Measurements from ENCODE around the gene AGBL5. TPM values are rescaled to one million over a fixed set of nuclear protein-coding genes. Genes with fewer than 3 reads are reported as not detected.

AGBL5 gene
- total and polyA plus RNA-seq, 2 of the 13 experiments (the other 11 are each of a cell fraction or from before 2014, with no cell fraction given): 55.9 to 73.3 TPM

DNA sequence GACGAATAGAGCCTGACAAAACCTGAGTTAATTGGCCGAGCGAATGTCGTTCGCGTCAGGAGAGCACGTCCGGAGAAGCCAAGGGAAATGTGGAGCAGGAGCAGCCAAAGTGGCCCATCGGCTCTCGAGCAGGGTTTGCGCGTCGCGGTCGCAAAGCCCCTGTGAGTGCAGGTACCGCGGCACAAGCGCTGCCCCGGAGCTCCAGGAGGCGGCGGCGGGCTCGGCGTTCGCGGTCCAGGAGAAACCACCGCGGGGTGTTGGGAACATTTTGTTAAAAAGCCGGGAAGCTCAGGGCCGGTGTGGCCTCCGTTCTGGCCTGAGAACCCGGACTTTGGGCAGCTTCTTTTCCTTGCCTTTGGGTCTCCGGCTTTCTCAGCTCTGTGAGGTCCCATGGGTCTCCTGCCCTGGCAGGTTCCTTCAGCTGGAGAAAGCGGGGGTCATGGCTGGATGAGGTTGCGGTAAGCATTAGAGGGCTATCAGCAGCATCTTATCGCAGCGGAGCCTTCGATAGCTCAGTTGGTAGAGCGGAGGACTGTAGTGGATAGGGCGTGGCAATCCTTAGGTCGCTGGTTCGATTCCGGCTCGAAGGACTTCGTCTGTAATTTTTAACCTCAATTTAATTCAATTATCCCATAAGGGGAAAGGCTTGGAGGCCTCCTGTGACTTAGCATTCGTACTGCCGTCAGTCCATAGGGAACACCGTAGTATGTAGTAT lies 1.0 kb upstream of the AGBL5 start (continued):
- 0 out of 2 replicates have a peak, but pooled peaks have one; percentile 44 for TF ChIP-seq SMAD9 (CRISPR knock-in tag; IDR thresholded peaks at IDR 0.05)
- TF ChIP-seq ZNF136 (CRISPR knock-in tag; IDR thresholded peaks at IDR 0.05; ENCODE audit: low read depth): peak; percentile 22; the same call in 1 of the 2 replicates
- TF ChIP-seq, protein P1, sequence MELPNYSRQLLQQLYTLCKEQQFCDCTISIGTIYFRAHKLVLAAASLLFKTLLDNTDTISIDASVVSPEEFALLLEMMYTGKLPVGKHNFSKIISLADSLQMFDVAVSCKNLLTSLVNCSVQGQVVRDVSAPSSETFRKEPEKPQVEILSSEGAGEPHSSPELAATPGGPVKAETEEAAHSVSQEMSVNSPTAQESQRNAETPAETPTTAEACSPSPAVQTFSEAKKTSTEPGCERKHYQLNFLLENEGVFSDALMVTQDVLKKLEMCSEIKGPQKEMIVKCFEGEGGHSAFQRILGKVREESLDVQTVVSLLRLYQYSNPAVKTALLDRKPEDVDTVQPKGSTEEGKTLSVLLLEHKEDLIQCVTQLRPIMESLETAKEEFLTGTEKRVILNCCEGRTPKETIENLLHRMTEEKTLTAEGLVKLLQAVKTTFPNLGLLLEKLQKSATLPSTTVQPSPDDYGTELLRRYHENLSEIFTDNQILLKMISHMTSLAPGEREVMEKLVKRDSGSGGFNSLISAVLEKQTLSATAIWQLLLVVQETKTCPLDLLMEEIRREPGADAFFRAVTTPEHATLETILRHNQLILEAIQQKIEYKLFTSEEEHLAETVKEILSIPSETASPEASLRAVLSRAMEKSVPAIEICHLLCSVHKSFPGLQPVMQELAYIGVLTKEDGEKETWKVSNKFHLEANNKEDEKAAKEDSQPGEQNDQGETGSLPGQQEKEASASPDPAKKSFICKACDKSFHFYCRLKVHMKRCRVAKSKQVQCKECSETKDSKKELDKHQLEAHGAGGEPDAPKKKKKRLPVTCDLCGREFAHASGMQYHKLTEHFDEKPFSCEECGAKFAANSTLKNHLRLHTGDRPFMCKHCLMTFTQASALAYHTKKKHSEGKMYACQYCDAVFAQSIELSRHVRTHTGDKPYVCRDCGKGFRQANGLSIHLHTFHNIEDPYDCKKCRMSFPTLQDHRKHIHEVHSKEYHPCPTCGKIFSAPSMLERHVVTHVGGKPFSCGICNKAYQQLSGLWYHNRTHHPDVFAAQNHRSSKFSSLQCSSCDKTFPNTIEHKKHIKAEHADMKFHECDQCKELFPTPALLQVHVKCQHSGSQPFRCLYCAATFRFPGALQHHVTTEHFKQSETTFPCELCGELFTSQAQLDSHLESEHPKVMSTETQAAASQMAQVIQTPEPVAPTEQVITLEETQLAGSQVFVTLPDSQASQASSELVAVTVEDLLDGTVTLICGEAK (IDR thresholded peaks at IDR 0.05): no peak
- TF ChIP-seq, protein P1 (CRISPR knock-in tag; IDR thresholded peaks at IDR 0.05): peak; percentile 45; the same call in 1 of the 2 replicates
- no peak for TF ChIP-seq FIP1L1 (IDR thresholded peaks at IDR 0.05; ENCODE audit: borderline replicate concordance, insufficient read depth, low read depth, low read length)
- TF ChIP-seq, protein P2, sequence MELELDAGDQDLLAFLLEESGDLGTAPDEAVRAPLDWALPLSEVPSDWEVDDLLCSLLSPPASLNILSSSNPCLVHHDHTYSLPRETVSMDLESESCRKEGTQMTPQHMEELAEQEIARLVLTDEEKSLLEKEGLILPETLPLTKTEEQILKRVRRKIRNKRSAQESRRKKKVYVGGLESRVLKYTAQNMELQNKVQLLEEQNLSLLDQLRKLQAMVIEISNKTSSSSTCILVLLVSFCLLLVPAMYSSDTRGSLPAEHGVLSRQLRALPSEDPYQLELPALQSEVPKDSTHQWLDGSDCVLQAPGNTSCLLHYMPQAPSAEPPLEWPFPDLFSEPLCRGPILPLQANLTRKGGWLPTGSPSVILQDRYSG (CRISPR knock-in tag; IDR thresholded peaks at IDR 0.05): peak; percentile 79
- TF ChIP-seq ZMAT3 (CRISPR knock-in tag; conservative IDR thresholded peaks at IDR 0.05): 0 out of 2 replicates have a peak, but pooled peaks have one; percentile 83
- TF ChIP-seq, protein P3, sequence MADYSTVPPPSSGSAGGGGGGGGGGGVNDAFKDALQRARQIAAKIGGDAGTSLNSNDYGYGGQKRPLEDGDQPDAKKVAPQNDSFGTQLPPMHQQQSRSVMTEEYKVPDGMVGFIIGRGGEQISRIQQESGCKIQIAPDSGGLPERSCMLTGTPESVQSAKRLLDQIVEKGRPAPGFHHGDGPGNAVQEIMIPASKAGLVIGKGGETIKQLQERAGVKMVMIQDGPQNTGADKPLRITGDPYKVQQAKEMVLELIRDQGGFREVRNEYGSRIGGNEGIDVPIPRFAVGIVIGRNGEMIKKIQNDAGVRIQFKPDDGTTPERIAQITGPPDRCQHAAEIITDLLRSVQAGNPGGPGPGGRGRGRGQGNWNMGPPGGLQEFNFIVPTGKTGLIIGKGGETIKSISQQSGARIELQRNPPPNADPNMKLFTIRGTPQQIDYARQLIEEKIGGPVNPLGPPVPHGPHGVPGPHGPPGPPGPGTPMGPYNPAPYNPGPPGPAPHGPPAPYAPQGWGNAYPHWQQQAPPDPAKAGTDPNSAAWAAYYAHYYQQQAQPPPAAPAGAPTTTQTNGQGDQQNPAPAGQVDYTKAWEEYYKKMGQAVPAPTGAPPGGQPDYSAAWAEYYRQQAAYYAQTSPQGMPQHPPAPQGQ (CRISPR knock-in tag; IDR thresholded peaks at IDR 0.05; ENCODE audit: borderline replicate concordance): no peak
- TF ChIP-seq, protein P4, sequence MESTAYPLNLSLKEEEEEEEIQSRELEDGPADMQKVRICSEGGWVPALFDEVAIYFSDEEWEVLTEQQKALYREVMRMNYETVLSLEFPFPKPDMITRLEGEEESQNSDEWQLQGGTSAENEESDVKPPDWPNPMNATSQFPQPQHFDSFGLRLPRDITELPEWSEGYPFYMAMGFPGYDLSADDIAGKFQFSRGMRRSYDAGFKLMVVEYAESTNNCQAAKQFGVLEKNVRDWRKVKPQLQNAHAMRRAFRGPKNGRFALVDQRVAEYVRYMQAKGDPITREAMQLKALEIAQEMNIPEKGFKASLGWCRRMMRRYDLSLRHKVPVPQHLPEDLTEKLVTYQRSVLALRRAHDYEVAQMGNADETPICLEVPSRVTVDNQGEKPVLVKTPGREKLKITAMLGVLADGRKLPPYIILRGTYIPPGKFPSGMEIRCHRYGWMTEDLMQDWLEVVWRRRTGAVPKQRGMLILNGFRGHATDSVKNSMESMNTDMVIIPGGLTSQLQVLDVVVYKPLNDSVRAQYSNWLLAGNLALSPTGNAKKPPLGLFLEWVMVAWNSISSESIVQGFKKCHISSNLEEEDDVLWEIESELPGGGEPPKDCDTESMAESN (CRISPR knock-in tag; conservative IDR thresholded peaks at IDR 0.05): no peak; the same call in none of the 2 replicates
- TF ChIP-seq ZNF33B (CRISPR knock-in tag; IDR thresholded peaks at IDR 0.05): peak; percentile 50; the same call in 1 of the 2 replicates
- TF ChIP-seq, protein P5, sequence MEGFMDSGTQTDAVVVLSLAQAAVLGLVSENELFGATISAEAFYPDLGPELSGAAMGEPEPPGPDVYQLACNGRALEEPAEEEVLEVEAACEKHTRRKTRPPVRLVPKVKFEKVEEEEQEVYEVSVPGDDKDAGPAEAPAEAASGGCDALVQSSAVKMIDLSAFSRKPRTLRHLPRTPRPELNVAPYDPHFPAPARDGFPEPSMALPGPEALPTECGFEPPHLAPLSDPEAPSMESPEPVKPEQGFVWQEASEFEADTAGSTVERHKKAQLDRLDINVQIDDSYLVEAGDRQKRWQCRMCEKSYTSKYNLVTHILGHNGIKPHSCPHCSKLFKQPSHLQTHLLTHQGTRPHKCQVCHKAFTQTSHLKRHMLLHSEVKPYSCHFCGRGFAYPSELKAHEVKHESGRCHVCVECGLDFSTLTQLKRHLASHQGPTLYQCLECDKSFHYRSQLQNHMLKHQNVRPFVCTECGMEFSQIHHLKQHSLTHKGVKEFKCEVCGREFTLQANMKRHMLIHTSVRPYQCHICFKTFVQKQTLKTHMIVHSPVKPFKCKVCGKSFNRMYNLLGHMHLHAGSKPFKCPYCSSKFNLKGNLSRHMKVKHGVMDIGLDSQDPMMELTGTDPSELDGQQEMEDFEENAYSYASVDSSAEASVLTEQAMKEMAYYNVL (CRISPR knock-in tag; IDR thresholded peaks at IDR 0.05; ENCODE audit: borderline replicate concordance): peak; percentile 47; the same call in 1 of the 2 replicates

Measured in HepG2 (cell line).